RPMI8226 (cell line): ENCODE data around the gene IFNGR1.
"Not testable (repeated sequence)": the region's sequence is repeated elsewhere in the genome, so short reads cannot be mapped to it uniquely, and the experiment has no call there.

Experiments
- DNase-seq: peaks from one replicate; pipeline ENCODE4 v3.0.0-alpha.2; 2015

The IFNGR1 gene

DNA sequence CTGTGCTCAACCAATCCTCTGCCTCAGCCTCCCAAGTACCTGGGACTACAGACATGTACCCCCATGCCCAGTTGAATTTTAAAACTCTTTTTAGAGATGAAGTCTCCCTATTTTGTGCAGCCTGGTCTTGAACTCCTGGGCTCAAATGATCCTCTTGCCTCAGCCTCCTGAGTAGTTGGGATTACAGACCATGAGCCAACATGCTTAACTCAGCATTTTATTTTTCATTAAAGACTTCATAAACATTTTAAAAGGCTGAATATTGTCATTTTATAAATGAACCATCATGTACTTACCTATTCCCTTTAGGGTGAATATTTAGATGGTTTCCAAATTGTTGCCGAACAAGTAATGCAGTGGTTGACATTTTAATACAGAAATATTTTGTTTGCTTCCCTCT, 16.5 kb upstream of the IFNGR1 start:
- DNase-seq: no peak

- peak; percentile 62 for DNase-seq
Observed at GRCh38 chr6:137233911-137234863, 15.0 kb upstream of the IFNGR1 start.

- DNase-seq: no peak
Observed at GRCh38 chr6:137231895-137232294, 12.7 kb upstream of the IFNGR1 start.

- peak; percentile 26 for DNase-seq
Observed at GRCh38 chr6:137230956-137231555, 11.9 kb upstream of the IFNGR1 start.

DNA sequence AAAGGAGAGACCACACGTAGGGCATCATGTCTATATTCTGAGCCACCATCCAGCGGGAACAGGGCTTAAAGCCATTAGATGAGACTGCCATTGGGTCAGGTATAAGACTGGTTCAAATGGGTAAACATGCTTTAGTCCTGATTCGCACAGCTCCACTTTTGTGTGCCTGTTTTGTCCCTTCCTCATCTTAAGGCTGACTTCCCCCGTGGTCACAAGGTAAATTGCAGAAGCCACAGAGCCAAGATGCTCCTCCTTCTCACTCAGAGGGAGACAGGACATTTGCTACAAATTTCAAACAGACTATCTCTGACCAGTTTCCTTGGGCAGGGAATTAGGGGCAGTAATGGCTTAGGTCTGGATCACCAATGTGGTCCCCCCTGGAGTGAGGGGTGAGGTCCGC, 11.4 kb upstream of the IFNGR1 start:
- DNase-seq: peak; percentile 4

- DNase-seq: no peak
Observed at GRCh38 chr6:137229075-137229759, 10.0 kb upstream of the IFNGR1 start.

DNA sequence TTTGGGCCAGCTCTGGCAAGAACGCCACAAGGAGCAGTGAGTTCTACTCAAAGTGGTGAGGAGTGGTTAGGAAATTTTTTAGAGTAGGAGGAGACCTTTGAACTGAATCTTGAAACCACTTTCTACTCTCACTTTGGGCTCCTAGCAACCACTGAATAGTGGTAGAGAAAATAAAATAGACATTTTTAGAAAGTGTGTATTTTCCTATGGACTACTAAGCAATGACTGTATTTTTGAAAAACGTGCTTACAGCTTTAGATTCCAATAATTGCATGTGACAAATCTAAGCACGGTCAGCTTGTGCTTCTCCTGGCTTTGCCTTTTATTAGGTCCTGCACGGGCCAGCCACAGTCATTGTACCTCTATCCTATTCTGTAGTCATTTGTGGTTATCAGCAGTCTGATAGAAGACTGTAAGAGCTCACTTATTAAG, 8.7 kb upstream of the IFNGR1 start:
- DNase-seq: no peak

DNA sequence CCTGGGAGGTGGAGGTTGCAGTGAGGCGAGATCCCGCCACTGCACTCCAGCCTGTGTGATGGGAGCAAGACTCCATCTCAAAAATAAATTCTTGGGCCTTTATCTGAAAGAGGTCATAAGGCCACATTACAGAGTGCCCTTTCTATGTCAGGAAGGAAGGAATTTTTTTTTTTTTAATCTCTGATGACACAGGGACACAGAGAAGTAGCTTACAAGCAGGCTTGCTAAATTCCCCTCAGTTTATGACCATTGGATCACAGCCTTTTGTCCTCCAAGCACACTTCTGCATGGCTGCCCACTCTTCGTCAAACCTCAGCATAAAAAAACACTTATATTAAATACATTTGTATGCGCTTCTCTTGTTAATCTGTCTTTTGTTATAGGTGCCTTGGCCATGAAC, 7.5 kb upstream of the IFNGR1 start:
- no peak for DNase-seq

DNA sequence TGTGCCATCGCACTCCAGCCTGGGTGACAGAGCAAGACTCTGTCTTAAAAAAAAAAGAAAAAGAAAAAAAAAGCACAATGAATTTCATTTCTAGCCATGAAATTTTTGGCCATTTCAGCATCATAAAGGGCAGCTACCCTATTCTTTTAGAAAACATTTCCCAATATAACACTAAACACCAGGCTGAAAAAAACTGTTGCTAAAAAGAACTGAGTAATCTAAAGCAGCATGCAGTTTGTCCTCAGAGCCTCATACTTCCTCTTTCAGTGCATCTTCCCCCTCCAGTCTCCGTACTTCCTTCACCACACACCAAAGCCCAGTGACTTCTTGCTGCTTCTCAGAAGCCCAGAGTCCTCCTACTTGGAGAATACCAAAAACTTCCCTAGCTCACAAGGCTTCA, 5.6 kb upstream of the IFNGR1 start:
- peak; percentile 57 for DNase-seq

- peak; percentile 77 for DNase-seq
Observed at GRCh38 chr6:137223370-137224131, 4.4 kb upstream of the IFNGR1 start.

DNA sequence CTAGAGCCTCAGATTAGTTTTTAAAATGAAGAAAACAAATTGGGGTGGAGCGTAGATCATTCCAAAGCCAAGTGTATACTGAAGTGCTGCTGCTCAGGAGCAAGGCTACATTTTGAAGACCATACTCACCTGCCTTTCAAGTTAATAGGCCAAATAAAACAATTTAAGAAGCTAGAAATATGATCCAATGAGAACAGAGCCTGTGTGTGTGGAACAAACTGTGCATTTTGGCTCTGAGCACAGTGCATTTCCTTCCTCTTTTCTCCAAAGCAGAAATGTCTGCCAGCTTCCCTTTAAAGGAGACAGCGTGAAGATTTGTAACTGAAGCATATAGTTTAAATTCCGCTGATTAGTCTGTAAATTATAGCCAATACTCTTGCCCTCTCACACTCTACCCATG, 3.2 kb upstream of the IFNGR1 start:
- DNase-seq: peak; percentile 51

- no peak for DNase-seq
Observed at GRCh38 chr6:137219664-137220252, 573 bp upstream of the IFNGR1 start.

DNA sequence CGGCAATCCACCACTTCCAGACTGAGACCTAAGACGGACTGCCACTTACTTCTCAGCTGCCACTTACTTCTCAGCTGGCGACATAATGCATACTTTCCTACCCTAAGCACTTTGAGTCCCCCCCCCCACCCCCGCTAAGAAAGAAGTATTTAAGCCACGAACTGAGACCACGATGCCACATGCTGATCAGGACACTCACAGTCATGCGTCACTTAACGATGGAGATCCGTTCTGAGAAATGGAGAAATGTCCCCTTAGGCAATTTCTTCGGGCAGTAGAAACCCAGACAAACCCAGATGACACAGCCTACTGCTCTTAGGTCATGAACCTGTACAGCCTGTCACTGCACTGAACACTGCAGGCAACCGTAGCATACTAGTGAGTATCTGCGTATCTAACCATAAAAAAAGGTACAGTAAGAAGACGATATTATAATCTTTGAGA, 690 bp downstream of the IFNGR1 start:
- DNase-seq: peak; percentile 55

GRCh38 chr6:137217801-137218472, 1.2 kb downstream of the IFNGR1 start:
- DNase-seq: peak; percentile 44

- DNase-seq: no peak
Observed at GRCh38 chr6:137216875-137217553, 2.2 kb downstream of the IFNGR1 start.

GRCh38 chr6:137216106-137216505, 3.1 kb downstream of the IFNGR1 start:
- no peak for DNase-seq

DNA sequence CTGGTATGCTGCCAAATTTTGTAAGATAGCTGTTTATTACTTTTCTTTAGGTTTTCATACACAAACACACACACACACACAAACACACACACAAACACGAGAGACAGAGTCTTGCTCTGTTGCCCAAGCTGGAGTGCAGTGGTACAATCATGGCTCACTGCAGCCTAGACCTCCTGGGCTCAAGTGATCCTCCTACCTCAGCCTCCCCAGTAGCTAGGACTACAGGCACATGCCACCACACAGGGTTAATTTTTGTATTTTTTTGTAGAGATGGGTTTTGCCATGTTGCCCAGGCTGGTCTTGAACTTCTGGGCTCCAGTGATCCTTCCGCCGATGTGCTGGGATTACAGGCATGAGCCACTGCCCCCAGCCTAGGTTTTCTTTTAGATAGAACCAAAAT, 3.6 kb downstream of the IFNGR1 start:
- not testable (repeated sequence) for DNase-seq

DNA sequence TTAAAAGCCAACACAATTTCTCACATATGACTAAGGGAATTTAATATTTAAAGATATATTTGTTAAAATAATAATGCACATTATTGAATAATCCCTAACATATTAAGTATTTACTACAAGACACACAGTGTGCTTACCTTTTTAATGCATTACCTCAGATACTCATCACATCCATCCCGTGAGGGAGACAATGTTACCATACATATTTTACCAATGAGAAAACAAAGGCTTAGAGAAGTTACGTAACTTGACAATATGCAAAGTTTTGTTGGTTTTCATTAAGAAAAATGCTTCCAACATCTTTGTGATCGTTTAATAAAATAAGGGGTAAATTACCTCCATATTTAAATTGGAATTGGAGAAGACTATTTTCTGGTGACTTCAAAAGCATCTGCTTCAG, 4.3 kb downstream of the IFNGR1 start:
- no peak for DNase-seq

DNA sequence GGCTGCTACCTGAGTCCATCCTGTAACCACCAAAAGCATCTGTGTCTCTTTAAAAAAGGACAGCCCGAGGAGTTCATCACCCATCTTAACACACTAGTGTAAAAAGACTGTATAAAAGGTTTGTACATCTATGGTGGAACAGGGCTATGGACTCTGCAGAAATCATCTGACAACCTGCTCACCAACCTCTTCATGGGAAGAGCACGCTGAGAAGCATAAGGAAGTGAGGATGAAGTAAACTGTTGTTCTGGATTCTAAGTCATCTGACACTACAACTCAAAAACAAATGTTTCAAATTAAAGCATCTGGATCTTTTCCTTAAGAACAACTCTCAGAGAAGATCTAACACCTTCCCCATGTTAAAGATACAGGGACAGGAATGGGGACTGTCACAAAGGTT, 5.4 kb downstream of the IFNGR1 start:
- DNase-seq: no peak

DNA sequence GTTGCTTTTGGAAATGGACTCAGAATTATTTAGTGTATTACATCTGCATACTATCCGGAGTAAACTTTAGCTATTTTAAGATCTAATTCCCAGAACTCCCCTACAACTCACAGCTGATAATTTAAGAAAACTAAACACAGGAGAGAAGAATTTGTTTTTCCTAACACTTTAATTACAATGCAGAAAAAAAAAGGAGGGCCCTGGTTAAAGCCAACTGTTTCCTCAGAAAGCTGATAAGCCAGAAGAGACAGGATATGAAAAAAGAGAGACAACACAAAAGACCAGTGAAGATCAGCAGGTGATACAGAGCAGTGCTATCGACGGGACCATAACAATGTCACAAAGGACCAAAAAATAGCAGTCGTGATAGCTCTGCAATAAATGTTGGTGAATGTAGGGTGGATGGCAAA, 5.8 kb downstream of the IFNGR1 start:
- no peak for DNase-seq

- no peak for DNase-seq
Observed at GRCh38 chr6:137211910-137212309, 7.3 kb downstream of the IFNGR1 start.
